ENCODE results near the gene HMGB4. TPM values are rescaled to one million over a fixed set of nuclear protein-coding genes. Genes with fewer than 3 reads are reported as not detected.

Gene HMGB4
- total and polyA plus RNA-seq, 2 donors (not counting 3 experiments of a cell fraction or from before 2014, with no cell fraction given) = not detected

DNA sequence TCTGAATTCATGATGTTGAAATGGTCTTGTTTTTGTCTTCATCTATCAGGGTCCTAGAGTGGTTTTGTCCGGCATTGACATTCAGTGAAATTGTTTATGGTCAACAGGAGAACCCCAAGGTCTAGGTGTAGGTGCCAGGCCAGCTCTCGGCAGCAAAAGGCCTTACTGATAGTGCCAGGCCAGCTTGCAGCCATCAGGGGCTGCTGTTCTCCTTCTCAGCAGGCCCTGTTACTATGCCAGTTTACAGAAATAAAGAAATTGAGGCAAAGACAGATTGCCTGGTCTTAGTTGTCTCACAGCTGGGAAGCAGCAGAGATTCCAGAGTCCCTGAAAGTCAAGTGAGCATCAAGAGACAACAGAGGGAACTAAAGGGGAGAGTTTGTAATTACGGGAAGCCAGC, 12.0 kb downstream of the HMGB4 start:
- ChIA-PET CTCF (no interaction called here), POLR2A (no interaction called here)
- no peak for FAIRE-seq
- H3K9me1 ChIP-seq (replicated peaks; ENCODE audit: control insufficient read depth, extremely low read depth, insufficient read depth, low read length) = no peaks in the 10 kb centered on the region
- H3K4me1 ChIP-seq (ENCODE audit: control insufficient read depth, extremely low read depth, insufficient read depth, low read length) = no peaks in the 10 kb centered on the region
- H3K27me3 ChIP-seq (ENCODE audit: control insufficient read depth in 2 of 2, insufficient read depth in 2 of 2, low read length in 2 of 2) = no peaks in the 10 kb centered on the region
- DNase-seq (ENCODE audit: low read depth, low spot score) = no peak
- intact Hi-C loops (cut with micrococcal nuclease) = no loop called here
- peaks cover 5% of the 10 kb centered on the region for H3K9me3 ChIP-seq (replicated peaks; ENCODE audit: control insufficient read depth, insufficient read depth, low read length)
- H4K20me1 ChIP-seq (replicated peaks; ENCODE audit: control insufficient read depth, extremely low read depth, insufficient read depth, low read length) = no peaks in the 10 kb centered on the region
- no peak overlapping the region for H3K9ac ChIP-seq (replicated peaks; ENCODE audit: extremely low read depth, insufficient read depth, low read length)
- no peak overlapping the region for H3K4me2 ChIP-seq (ENCODE audit: insufficient read depth, low read length)
- no peaks in the 10 kb centered on the region for H3K36me3 ChIP-seq (ENCODE audit: control insufficient read depth in 2 of 2, extremely low read depth in 1 of 2, insufficient read depth in 2 of 2, low read length in 2 of 2)
- no peak overlapping the region for H3K27ac ChIP-seq (ENCODE audit: insufficient read depth, low read depth, low read length)
- H3K79me2 ChIP-seq (ENCODE audit: control insufficient read depth, insufficient read depth, low read length) = no peaks in the 10 kb centered on the region
- no peak overlapping the region for H3K4me3 ChIP-seq (replicated peaks in 1 of 3; ENCODE audit: insufficient read depth in 1 of 3, low read depth in 1 of 3, low read length in 3 of 3)
- no TSS peak for BruUV-seq (replicated peaks)
- dilution Hi-C loops (cut with MboI; ENCODE audit: extremely low pct_ligation_motif_present, low sequenced_read_pairs) = no loop called here
- TF ChIP-seq, protein P1, sequence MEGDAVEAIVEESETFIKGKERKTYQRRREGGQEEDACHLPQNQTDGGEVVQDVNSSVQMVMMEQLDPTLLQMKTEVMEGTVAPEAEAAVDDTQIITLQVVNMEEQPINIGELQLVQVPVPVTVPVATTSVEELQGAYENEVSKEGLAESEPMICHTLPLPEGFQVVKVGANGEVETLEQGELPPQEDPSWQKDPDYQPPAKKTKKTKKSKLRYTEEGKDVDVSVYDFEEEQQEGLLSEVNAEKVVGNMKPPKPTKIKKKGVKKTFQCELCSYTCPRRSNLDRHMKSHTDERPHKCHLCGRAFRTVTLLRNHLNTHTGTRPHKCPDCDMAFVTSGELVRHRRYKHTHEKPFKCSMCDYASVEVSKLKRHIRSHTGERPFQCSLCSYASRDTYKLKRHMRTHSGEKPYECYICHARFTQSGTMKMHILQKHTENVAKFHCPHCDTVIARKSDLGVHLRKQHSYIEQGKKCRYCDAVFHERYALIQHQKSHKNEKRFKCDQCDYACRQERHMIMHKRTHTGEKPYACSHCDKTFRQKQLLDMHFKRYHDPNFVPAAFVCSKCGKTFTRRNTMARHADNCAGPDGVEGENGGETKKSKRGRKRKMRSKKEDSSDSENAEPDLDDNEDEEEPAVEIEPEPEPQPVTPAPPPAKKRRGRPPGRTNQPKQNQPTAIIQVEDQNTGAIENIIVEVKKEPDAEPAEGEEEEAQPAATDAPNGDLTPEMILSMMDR (IDR thresholded peaks at IDR 0.05; ENCODE audit: extremely low read depth in 1 of 2, insufficient read depth in 1 of 2, low read depth in 1 of 2, low read length in 2 of 2) = no peak
- TF ChIP-seq, protein P2, sequence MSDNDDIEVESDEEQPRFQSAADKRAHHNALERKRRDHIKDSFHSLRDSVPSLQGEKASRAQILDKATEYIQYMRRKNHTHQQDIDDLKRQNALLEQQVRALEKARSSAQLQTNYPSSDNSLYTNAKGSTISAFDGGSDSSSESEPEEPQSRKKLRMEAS (IDR thresholded peaks at IDR 0.05; ENCODE audit: insufficient read depth, insufficient read length) = no peak
- TF ChIP-seq MYC (IDR thresholded peaks at IDR 0.05; ENCODE audit: low read depth, low read length) (no peak), JUN (IDR thresholded peaks at IDR 0.05; ENCODE audit: borderline replicate concordance, insufficient read depth, insufficient read length, low read depth) (no peak), POLR2AphosphoS5 (IDR thresholded peaks at IDR 0.05; ENCODE audit: insufficient read depth, low read depth, low read length) (no peak)
- H2AFZ ChIP-seq (ENCODE audit: low read depth, low read length) = no peak overlapping the region
